NCI-H460 (cell line): ENCODE measurements around the gene S1PR3. TPM values are rescaled to one million over a fixed set of nuclear protein-coding genes. Genes with fewer than 3 reads are reported as not detected.

Source experiments
- DNase-seq: peaks from one replicate; pipeline ENCODE4 v3.0.0-alpha.2; 2016; ENCODE audit warnings: low read depth; ENCODE audit errors: extremely low read depth
- total RNA-seq: library from RNA; depleted of rRNA; stranded (reverse); fragments of >200 nt; shearing (Covaris generic); gene quantifications from 2 replicates; pipeline ENCODE4 v1.2.3, GENCODE V29; 2014

S1PR3 gene
- total RNA-seq, 1 experiment from 2014 or later, result 3.3 TPM

GRCh38 chr9:88966894-88967676, 24.2 kb upstream of the S1PR3 start:
- no peak for DNase-seq

- no peak for DNase-seq
Measured at GRCh38 chr9:88968799-88969198, 22.5 kb upstream of the S1PR3 start.

- DNase-seq, result no peak
Measured at GRCh38 chr9:88969646-88970373, 21.5 kb upstream of the S1PR3 start.

- DNase-seq, result no peak
Measured at GRCh38 chr9:88971131-88971960, 19.9 kb upstream of the S1PR3 start.

GRCh38 chr9:88972401-88972800, 18.9 kb upstream of the S1PR3 start:
- no peak for DNase-seq

GRCh38 chr9:88973281-88974045, 17.8 kb upstream of the S1PR3 start:
- DNase-seq, result no peak

- no peak for DNase-seq
Measured at GRCh38 chr9:88974641-88975040, 16.6 kb upstream of the S1PR3 start.

GRCh38 chr9:88975966-88976889, 15.0 kb upstream of the S1PR3 start:
- DNase-seq, result no peak

GRCh38 chr9:88976890-88977257, 14.4 kb upstream of the S1PR3 start:
- DNase-seq, result no peak

- DNase-seq, result no peak
Measured at GRCh38 chr9:88978034-88978433, 13.2 kb upstream of the S1PR3 start.

- no peak for DNase-seq
Measured at GRCh38 chr9:88979021-88979420, 12.2 kb upstream of the S1PR3 start.

GRCh38 chr9:88979791-88980190, 11.5 kb upstream of the S1PR3 start:
- no peak for DNase-seq

- no peak for DNase-seq
Measured at GRCh38 chr9:88980740-88981203, 10.5 kb upstream of the S1PR3 start.

- no peak for DNase-seq
Measured at GRCh38 chr9:88983865-88984542, 7.3 kb upstream of the S1PR3 start.

- no peak for DNase-seq
Measured at GRCh38 chr9:88984543-88984883, 6.8 kb upstream of the S1PR3 start.

GRCh38 chr9:88985616-88986015, 5.7 kb upstream of the S1PR3 start:
- DNase-seq, result no peak

- DNase-seq, result no peak
Measured at GRCh38 chr9:88986776-88987175, 4.5 kb upstream of the S1PR3 start.

- DNase-seq, result no peak
Measured at GRCh38 chr9:88987661-88988060, 3.6 kb upstream of the S1PR3 start.
